Measurements from ENCODE around the gene ARSB.

ARSB gene

DNA sequence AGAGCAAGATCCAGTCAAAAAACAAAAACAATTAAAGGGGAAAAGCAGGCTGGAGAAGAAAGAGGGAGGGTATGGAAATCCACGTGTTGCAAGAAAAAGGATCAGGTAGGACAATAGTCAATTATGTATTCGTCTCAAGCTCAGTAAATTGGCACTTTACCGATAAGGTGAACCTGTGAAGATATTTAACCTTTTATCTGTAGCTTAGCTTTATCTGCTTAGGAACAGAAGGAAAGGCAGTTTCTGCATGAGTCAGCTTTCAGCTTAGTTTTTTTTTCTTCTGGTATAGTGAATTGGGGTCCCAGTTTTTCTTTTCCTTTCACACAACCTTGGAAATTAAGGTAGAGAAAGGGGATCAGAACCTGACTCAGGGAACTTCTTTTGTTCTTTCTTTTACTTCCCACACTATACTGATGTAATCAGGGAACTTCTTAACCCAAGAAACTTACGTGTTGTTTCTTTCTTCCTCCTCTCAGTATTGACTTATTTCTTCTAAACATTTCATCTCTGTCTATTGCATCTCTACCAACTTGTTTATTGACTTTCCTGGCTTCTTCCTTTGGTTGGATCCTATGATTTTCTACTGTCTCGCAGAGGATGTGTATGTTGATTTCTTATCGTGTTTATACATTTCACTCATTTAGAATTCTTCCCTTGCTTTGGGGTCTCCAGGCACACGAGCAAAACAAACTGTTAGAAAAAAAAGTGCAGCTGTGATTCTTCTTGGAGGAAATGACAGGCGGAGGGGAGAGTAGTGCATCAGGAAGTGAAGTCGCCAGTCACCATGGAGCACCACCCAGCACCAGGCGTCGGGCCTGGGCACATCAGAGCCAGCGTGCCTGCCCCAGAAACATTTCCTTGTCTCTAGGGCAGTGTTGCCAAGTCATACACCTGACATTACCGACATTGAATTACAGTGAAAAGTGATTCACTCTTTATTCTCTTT is 213.6 kb downstream of the ARSB start:
- no peak overlapping the region for H3K4me3 ChIP-seq (replicated peaks; ENCODE audit: low read depth, low read length)
- TF ChIP-seq, protein P1, sequence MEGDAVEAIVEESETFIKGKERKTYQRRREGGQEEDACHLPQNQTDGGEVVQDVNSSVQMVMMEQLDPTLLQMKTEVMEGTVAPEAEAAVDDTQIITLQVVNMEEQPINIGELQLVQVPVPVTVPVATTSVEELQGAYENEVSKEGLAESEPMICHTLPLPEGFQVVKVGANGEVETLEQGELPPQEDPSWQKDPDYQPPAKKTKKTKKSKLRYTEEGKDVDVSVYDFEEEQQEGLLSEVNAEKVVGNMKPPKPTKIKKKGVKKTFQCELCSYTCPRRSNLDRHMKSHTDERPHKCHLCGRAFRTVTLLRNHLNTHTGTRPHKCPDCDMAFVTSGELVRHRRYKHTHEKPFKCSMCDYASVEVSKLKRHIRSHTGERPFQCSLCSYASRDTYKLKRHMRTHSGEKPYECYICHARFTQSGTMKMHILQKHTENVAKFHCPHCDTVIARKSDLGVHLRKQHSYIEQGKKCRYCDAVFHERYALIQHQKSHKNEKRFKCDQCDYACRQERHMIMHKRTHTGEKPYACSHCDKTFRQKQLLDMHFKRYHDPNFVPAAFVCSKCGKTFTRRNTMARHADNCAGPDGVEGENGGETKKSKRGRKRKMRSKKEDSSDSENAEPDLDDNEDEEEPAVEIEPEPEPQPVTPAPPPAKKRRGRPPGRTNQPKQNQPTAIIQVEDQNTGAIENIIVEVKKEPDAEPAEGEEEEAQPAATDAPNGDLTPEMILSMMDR (IDR thresholded peaks at IDR 0.05; ENCODE audit: insufficient read depth, low read length, poor library complexity, severe bottlenecking): no peak
- no peaks in the 10 kb centered on the region for H3K36me3 ChIP-seq (ENCODE audit: control insufficient read depth, insufficient read depth, low read length)
- no peak for DNase-seq (ENCODE audit: extremely low read depth, insufficient read length)
- H3K27me3 ChIP-seq (replicated peaks; ENCODE audit: control insufficient read depth, insufficient read depth, low read length): no peaks in the 10 kb centered on the region

- no peak overlapping the region for H3K4me3 ChIP-seq (replicated peaks; ENCODE audit: low read depth, low read length)
- TF ChIP-seq, protein P1 (IDR thresholded peaks at IDR 0.05; ENCODE audit: insufficient read depth, low read length, poor library complexity, severe bottlenecking): no peak
- H3K36me3 ChIP-seq (ENCODE audit: control insufficient read depth, insufficient read depth, low read length): no peaks in the 10 kb centered on the region
Observed at GRCh38 chr5:78768781-78769380, 216.2 kb downstream of the ARSB start.

GRCh38 chr5:78766412-78766762 is 218.7 kb downstream of the ARSB start:
- TF ChIP-seq, protein P1 (IDR thresholded peaks at IDR 0.05; ENCODE audit: insufficient read depth, low read length, poor library complexity, severe bottlenecking): no peak
- no peak overlapping the region for H3K4me3 ChIP-seq (replicated peaks; ENCODE audit: low read depth, low read length)
- H3K27me3 ChIP-seq (replicated peaks; ENCODE audit: control insufficient read depth, insufficient read depth, low read length): no peaks in the 10 kb centered on the region
- DNase-seq (ENCODE audit: extremely low read depth, insufficient read length): no peak
- H3K36me3 ChIP-seq (ENCODE audit: control insufficient read depth, insufficient read depth, low read length): no peaks in the 10 kb centered on the region

More at GRCh38 chr5:78768781-78769380, 216.2 kb downstream of the ARSB start:
- DNase-seq (ENCODE audit: extremely low read depth, insufficient read length): no peak
- H3K27me3 ChIP-seq (replicated peaks; ENCODE audit: control insufficient read depth, insufficient read depth, low read length): no peaks in the 10 kb centered on the region

GRCh38 chr5:78765756-78766411 is 219.2 kb downstream of the ARSB start:
- no peaks in the 10 kb centered on the region for H3K27me3 ChIP-seq (replicated peaks; ENCODE audit: control insufficient read depth, insufficient read depth, low read length)
- TF ChIP-seq, protein P1 (IDR thresholded peaks at IDR 0.05; ENCODE audit: insufficient read depth, low read length, poor library complexity, severe bottlenecking): no peak
- no peak overlapping the region for H3K4me3 ChIP-seq (replicated peaks; ENCODE audit: low read depth, low read length)
- H3K36me3 ChIP-seq (ENCODE audit: control insufficient read depth, insufficient read depth, low read length): no peaks in the 10 kb centered on the region
- DNase-seq (ENCODE audit: extremely low read depth, insufficient read length): no peak

DNA sequence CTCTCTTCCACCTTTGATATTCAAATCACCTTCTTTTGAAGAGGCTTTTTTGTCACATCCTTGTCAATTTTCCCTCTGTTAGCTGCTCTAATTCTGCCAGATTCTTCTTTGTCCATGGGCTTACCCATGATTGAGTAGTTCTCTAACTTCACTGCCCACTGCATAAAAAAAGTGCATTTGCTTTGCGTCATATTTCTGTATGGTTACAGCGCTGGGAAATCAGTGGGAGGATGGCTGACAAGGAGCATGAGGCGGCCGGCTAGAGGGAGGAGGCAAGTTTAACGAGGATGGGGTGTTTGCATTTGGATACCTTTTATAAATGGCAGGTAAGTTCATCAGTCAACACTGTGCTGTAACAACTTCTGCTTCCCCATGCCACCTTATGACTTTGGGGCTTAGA is 220.0 kb downstream of the ARSB start:
- Histone ChIP-seq H3K4me3 (replicated peaks; ENCODE audit: low read depth, low read length) (no peak overlapping the region), H3K27me3 (replicated peaks; ENCODE audit: control insufficient read depth, insufficient read depth, low read length) (no peaks in the 10 kb centered on the region), H3K36me3 (ENCODE audit: control insufficient read depth, insufficient read depth, low read length) (no peaks in the 10 kb centered on the region)
- TF ChIP-seq, protein P1 (IDR thresholded peaks at IDR 0.05; ENCODE audit: insufficient read depth, low read length, poor library complexity, severe bottlenecking): no peak
- no peak for DNase-seq (ENCODE audit: extremely low read depth, insufficient read length)

All from GM06990 (cell line).